Ishikawa (cell line): Measurements from ENCODE around the gene NME7.

ENCODE experiments used
- CEBPB ChIP-seq: IDR thresholded peaks from 2 replicates; pipeline ENCODE4 v1.6.1; 2012
- CREB1 ChIP-seq: IDR thresholded peaks from 2 replicates; pipeline ENCODE4 v1.6.1; 2012; ENCODE audit warnings: low read depth
- EP300 ChIP-seq: IDR thresholded peaks from 2 replicates; pipeline ENCODE4 v1.6.1; 2012; ENCODE audit warnings: borderline replicate concordance
- FOXM1 ChIP-seq: IDR thresholded peaks from 2 replicates; pipeline ENCODE4 v1.6.1; 2012; ENCODE audit warnings: low read depth, borderline replicate concordance
- TAF1 ChIP-seq: IDR thresholded peaks from 2 replicates; pipeline ENCODE4 v1.6.1; 2012; ENCODE audit warnings: low read depth, mild to moderate bottlenecking
- TF ChIP-seq, protein P1 (sequence below): IDR thresholded peaks from 2 replicates; pipeline ENCODE4 v1.6.1; 2012
- TF ChIP-seq, protein P2 (sequence below): IDR thresholded peaks from 2 replicates; pipeline ENCODE4 v1.6.1; 2012; ENCODE audit warnings: low read depth, mild to moderate bottlenecking

DNA sequence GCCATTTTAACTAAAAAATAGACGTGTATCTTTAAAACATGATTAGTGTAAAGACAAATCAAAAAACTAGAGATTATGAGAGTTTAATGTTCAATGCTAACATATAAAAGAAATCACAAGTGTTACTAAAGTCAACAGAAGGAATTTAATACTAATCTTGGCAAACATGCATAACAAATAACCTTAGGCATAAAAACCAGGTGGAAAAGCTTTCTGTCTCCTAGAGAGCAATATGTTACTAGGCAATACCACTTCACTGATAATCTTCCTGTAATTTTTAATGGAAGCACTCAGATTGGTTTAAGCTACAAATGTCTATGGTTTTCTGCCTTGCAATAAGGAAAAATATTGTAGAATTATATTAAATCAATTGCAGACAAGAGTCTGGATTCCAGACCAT lies 121.9 kb downstream of the NME7 start:
- TF ChIP-seq EP300 (no peak), TAF1 (no peak), CREB1 (no peak), CEBPB (no peak), FOXM1 (no peak)
- TF ChIP-seq, protein P1, sequence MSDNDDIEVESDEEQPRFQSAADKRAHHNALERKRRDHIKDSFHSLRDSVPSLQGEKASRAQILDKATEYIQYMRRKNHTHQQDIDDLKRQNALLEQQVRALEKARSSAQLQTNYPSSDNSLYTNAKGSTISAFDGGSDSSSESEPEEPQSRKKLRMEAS: no peak
- TF ChIP-seq, protein P2, sequence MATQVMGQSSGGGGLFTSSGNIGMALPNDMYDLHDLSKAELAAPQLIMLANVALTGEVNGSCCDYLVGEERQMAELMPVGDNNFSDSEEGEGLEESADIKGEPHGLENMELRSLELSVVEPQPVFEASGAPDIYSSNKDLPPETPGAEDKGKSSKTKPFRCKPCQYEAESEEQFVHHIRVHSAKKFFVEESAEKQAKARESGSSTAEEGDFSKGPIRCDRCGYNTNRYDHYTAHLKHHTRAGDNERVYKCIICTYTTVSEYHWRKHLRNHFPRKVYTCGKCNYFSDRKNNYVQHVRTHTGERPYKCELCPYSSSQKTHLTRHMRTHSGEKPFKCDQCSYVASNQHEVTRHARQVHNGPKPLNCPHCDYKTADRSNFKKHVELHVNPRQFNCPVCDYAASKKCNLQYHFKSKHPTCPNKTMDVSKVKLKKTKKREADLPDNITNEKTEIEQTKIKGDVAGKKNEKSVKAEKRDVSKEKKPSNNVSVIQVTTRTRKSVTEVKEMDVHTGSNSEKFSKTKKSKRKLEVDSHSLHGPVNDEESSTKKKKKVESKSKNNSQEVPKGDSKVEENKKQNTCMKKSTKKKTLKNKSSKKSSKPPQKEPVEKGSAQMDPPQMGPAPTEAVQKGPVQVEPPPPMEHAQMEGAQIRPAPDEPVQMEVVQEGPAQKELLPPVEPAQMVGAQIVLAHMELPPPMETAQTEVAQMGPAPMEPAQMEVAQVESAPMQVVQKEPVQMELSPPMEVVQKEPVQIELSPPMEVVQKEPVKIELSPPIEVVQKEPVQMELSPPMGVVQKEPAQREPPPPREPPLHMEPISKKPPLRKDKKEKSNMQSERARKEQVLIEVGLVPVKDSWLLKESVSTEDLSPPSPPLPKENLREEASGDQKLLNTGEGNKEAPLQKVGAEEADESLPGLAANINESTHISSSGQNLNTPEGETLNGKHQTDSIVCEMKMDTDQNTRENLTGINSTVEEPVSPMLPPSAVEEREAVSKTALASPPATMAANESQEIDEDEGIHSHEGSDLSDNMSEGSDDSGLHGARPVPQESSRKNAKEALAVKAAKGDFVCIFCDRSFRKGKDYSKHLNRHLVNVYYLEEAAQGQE: no peak
